ENCODE results near the gene JMJD8. TPM values are rescaled to one million over a fixed set of nuclear protein-coding genes. Genes with fewer than 3 reads are reported as not detected.

The JMJD8 gene
- total RNA-seq, 1 donor from 2014 or later, result 28.8 TPM

- DNase-seq (ENCODE audit: low read depth, low spot score), result no peak
Observed at GRCh38 chr16:642189-643049, 41.7 kb downstream of the JMJD8 start.

- no peak for DNase-seq (ENCODE audit: low read depth, low spot score)
Observed at GRCh38 chr16:641326-642188, 42.6 kb downstream of the JMJD8 start, which contains the start of gene MCRIP2. TSS of gene MCRIP2 (plus strand) at chr16:641828. CDS start at chr16:641992, 164 bp downstream.

- DNase-seq (ENCODE audit: low read depth, low spot score), result no peak
Observed at GRCh38 chr16:640614-641013, 43.5 kb downstream of the JMJD8 start.

GRCh38 chr16:638836-639235 is 45.3 kb downstream of the JMJD8 start:
- no peak for DNase-seq (ENCODE audit: low read depth, low spot score)

- DNase-seq (ENCODE audit: low read depth, low spot score), result no peak
Observed at GRCh38 chr16:638034-638543, 46.0 kb downstream of the JMJD8 start.

- DNase-seq (ENCODE audit: low read depth, low spot score), result peak; percentile 59
Observed at GRCh38 chr16:637081-638018, 46.8 kb downstream of the JMJD8 start.

GRCh38 chr16:636206-637080 is 47.7 kb downstream of the JMJD8 start, which contains the start of gene METTL26:
TSS of gene METTL26 (minus strand) at chr16:636305. CDS start at chr16:636290, 15 bp downstream.
- peak; percentile 88 for DNase-seq (ENCODE audit: low read depth, low spot score)

GRCh38 chr16:635573-636205 is 48.4 kb downstream of the JMJD8 start:
- no peak for DNase-seq (ENCODE audit: low read depth, low spot score)

GRCh38 chr16:634996-635395 is 49.1 kb downstream of the JMJD8 start:
- DNase-seq (ENCODE audit: low read depth, low spot score), result no peak

- DNase-seq (ENCODE audit: low read depth, low spot score), result no peak
Observed at GRCh38 chr16:634051-634670, 50.0 kb downstream of the JMJD8 start.

- no peak for DNase-seq (ENCODE audit: low read depth, low spot score)
Observed at GRCh38 chr16:633336-634050, 50.6 kb downstream of the JMJD8 start.

GRCh38 chr16:632486-633335 is 51.4 kb downstream of the JMJD8 start:
- no peak for DNase-seq (ENCODE audit: low read depth, low spot score)

GRCh38 chr16:631808-632358 is 52.3 kb downstream of the JMJD8 start:
- DNase-seq (ENCODE audit: low read depth, low spot score), result no peak
